Left kidney (tissue), 2 donors: Measurements from ENCODE around the gene ARL2. TPM values are rescaled to one million over a fixed set of nuclear protein-coding genes. Genes with fewer than 3 reads are reported as not detected.
"Not testable (repeated sequence)": the region's sequence is repeated elsewhere in the genome, so short reads cannot be mapped to it uniquely, and the experiment has no call there.

Experiments used
- DNase-seq: peaks from one replicate; pipeline ENCODE4 v3.0.0-alpha.2; 2013
- polyA plus RNA-seq: library from polyadenylated mRNA; unstranded; fragments of 120-200 nt; gene quantifications from one replicate; pipeline ENCODE4 v1.2.1, GENCODE V29; 2013; ENCODE audit not compliant: insufficient read length

ARL2 gene
- polyA plus RNA-seq, 1 donor, result 45.6 TPM

DNA sequence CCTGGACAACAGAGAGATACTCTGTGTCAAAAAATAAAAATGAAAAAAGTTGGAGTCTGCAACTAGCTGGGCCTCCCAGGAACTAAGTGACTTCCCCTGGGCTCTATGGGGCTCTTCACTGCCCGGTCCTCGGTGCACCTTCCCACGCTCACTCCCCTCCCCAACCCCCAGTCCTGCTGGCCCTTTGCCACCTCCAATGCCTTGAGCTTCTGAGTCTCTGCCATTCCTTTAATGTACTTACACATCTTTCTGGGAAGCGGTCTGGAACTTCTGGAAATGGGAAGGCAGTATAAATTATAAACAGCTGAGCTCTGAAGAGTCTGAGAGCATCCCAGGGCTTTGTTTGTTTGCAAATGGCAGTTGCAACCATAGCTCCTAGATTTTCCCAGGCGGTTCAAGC, 11.3 kb upstream of the ARL2 start:
- DNase-seq, result no peak

DNA sequence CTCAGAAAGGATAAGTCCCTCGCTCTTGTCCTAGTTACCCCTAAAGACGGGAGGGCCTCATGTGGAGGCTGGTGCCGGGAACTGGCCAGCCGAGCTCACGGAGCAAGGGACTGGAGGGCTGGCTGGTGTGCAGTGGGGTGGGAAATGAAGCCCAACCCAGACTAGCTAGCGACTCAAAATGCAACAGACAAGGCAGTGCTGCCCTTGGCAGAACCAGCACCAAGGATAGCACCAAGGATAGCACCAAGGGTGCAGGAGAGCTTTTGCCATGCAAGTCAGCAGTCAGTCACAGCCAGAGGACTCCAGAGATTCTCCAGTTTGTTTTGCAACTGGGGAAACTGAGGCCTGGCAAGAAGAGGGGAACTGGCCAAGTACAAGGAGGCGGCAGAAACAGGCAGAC, 10.7 kb upstream of the ARL2 start:
- DNase-seq, result no peak

DNA sequence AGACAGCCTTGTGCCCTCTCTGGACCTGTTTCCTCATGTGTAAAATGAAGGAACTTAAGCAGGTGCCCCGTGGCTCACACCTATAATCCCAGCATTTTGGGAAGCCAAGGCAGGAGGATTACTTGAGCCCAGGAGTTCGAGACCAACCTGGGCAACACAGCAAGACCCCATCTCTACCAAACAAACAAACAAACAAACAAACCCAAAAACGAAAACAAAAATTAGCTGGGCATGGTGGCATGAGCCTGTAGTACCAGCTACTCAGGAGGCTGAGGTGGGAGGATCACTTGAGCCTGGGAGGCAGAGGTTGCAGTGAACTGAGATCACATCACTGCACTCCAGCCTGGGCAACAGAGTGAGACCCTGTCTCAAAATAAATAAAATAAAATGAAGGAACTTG, 10.0 kb upstream of the ARL2 start:
- DNase-seq, result not testable (repeated sequence)

DNA sequence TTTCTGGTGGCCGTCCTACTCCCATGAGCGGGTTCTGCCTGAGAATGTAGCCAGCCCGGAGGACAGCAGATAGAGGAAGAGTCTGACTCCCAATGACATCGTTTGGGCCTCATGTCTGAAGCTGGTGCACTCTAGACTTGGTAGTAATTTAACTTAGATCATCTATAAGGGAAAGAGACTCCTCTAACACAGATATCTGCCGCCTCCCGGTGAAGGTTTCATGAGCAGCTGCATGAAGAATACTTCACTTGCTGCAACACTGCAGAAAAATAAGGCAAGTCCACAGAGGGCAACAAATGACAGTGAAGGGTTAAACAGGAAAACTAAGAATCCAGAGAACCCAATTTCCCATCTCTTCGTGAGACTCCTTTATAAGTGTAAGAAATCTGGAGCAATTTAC, 5.9 kb upstream of the ARL2 start:
- no peak for DNase-seq

DNA sequence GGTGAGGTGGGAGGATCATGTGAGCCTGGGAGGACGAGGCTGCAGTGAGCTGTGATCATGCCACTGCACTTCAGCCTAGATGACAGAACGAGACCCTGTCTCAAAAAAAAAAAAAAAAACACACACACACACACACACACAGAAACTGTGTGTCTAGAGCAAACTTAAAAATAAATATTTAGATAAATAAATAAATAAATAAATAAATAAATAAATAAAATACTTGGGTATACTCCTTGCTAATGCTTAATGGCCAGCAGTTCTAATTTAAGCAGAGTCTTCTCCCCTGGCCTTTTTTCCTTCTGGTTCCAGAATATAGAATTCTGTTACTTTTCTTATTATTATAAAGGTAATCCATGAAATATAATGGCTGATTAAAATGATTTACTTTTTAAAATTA, 5.1 kb upstream of the ARL2 start:
- DNase-seq, result no peak

DNA sequence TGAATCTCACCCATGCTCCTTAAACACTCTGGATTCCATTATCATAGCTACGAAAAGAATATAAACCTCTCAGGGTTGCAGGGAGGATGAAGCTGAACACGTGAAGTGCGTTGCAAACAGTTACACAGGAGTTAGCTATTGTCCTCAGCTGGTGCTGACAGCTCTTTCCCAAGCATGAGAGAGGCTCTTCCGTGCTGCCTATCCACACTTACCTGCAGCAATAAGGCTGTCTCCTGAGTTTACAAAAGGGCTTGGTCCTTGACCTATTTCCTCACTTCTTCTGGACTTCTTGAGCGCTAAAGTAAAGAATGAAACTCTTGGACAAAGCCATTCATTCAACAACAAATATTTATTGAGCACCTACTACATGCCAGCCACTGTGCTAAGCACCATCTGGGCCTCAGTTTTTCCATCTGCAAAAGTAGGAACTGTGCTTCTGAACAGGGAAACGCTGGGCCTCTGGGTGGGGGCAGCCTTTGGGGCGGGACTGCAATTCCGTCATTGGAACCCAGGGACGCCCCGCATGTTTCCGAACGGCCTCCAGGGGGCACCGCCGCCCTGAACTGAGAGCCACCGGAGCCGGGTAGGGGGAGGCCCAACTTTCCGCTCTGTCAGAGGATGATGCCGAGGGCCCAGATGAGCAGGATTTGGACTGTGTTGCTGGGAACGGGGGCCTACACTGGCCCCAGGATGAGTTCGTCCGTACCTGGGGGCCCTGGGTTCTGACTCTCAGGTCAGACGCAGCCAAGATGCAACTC, 651 bp upstream of the ARL2 start:
- peak; percentile 90 for DNase-seq

DNA sequence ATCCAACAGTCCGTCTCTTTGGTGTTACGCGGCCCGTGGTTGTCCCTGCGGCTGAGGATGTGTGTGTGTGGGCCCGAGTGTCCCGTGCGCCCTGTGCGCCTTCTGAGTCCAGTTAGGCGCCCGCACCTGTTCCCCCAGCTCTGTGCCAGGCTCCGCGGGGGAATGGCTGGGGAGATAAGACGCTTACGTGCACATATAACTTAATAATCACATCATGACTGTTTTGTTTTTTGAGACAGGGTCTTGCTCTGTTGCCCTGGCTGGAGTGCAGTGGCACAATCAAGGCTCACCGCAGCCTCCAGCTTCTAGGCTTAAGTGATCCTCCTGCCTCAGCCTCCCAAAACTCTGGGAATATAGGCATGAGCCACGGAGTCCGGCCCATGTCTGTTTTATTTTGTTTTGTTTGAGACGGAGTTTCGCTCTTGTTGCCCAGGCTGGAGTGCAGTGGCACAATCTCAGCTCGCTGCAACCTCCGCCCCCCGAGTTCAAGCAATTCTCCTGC, 817 bp downstream of the ARL2 start:
- DNase-seq, result no peak

DNA sequence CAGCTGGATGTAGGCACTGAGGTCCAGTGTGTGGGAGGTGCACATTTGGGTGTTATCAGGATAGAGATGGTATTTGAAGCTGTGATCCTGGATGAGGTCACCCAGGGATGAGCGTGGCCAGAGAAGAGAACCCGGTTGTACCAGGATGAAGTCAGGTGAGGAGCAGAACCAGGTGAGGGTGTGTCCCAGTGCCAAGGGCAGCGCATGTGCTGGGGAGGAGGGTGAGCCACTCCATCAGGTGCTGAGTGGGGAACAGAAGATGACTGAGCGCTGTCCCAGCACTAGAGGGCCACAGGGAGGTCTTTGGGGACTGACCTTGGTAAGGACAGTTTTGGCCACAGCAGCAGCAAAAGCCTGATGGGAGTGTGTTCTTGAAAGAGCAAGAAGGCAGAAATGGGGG, 2.7 kb downstream of the ARL2 start:
- DNase-seq, result no peak

DNA sequence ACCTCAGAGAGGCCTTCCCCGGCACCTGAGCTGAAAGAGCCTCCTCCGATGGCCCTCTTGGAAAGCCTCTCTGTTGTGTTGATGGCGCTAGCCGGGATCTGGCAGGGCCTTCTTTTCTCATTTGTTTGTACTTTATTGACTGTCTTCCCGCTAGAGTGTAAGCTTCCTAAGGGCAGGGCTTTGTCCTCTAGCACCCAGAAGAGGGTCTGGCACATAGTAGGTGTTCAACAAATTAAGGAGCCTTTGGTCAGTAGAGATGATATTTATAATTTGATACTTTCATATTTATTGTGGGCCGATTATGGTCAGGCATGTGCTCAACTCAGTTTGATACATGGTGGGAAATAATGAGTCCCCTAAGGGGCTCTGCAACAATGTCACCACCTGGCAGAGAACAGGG, 4.0 kb downstream of the ARL2 start:
- no peak for DNase-seq

DNA sequence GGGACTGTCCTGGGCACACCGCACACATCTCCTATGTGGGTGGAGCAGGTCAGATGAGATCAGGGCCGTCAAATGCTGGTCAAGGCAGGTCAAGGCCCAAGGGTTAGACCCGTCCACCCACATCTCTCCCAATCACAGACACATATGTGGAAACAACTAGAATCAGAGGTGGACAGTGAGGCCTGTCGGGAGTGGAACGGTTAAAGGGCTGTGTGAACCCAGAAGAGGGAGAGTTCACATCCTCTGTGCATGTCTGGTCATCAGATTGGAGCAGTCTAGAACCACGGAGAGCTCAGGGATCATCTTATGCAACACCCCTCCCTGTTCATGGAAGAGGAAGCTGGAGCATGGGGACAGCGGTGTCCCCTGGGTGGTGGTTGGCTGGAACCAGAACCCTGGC, 5.9 kb downstream of the ARL2 start:
- no peak for DNase-seq

DNA sequence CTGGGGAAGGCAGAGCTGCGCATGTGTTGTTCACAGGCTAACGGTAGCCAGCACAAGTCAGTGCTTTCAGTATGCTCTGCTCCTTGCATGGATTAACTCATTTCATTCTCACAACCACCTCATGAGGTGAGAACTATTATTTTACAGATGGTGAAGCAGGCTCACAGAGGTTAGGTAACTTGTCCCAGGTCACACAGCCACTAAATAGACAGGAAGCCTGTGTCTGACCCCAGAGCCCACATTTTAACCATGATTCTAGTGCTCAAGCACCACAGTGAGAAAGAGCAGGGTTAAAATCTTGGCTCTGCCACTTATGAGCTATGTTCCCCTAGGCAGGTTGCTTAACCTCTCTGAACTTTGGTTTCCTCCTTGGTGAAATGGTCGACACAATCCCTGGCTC, 7.0 kb downstream of the ARL2 start:
- no peak for DNase-seq

DNA sequence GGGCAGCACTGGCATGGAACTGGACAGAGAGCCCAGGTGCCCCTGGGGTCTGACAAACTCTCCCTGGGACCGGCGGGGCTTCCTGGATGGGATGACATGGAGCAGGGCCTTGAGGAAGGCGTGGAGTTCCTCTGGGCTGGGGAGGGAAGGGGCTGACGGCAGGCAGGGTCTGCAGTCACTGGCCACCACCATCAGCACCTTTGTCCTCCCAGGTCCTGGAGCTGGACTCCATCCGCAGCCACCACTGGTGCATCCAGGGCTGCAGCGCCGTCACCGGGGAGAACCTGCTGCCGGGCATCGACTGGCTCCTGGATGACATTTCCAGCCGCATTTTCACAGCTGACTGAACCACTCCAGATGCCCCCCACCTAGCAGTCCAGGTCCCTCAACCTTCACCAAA, 7.5 kb downstream of the ARL2 start:
- no peak for DNase-seq

DNA sequence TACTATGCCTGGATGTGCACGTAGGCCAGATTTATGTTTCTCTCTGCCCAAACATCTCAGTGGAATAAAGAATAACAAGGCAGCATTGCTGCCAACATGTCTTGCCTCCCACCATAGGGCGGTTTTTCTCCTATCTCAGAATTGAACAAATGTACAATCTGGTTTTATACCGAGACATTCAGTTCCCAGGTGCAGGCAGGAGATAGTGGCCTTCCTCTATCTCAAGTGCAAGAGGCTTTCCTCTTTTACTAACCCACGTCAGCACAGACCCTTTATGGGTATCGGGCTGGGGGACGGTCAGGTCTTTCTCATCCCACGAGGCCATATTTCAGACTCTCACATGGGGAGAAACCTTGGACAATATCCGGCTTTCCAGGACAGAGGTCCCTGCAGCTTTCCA, 9.5 kb downstream of the ARL2 start:
- DNase-seq, result not testable (repeated sequence)

DNA sequence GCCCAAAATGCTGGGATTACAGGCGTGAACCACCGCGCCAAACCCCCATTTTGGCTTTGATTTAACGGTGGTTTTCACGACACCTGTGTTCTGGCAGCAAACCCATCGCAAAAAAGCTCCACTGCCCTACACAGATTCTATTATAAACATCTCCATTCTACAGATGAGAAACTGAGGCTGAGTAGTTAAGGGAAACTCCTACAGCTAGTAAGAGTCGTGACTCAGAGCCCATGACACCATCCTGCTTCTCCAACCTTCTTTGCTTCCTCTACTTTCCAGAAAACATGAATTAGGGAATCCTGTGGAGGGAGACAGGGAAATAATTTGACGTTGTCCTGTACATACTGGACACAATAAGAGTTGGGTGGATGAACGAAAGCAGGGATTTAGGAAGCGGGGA, 12.8 kb downstream of the ARL2 start:
- no peak for DNase-seq

DNA sequence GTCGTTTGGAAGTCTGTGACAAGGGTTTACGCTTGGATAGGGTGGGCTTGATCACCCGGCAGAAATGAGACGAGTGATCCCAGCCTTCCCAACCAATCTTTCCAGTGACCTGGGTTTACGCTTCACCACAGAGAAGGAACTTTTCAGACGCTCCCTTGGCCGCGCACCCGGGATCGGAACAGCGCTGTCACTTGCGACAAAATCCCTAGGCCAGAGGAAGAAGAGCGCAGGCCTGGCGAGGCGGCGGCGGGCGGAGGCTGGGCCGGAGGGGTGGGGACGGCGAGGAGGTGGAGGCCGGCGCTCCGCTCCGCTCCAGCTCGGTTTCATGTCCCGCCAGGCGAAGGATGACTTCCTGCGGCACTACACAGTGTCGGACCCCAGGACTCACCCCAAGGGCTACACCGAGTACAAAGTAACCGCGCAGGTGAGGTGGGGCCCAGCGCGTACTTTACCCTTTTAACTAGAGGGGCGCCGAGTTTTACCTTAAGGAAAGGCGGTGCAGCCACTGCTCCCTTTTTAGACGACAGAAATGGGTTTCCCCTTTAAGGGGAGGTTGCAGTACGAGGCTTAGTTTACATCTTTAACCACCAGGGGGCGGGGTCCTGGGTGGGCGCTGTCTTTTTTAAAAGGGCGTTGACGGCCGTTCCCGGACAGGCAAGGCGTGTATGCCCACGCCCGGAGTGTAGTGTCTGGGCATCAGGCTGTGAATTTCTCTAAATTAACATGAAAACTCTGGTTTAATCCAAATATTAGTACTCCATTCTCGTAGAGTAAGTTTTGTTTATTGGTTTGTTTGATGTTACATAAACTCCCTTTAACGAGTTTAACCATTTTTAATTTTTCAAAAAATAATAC, 13.5 kb downstream of the ARL2 start, which contains the start of gene SNX15:
Gene SNX15, plus strand, starts transcription at position 227 of the 855 bp plus-strand sequence. Its CDS starts 99 bp downstream, at position 326.
- peak; percentile 98 for DNase-seq

DNA sequence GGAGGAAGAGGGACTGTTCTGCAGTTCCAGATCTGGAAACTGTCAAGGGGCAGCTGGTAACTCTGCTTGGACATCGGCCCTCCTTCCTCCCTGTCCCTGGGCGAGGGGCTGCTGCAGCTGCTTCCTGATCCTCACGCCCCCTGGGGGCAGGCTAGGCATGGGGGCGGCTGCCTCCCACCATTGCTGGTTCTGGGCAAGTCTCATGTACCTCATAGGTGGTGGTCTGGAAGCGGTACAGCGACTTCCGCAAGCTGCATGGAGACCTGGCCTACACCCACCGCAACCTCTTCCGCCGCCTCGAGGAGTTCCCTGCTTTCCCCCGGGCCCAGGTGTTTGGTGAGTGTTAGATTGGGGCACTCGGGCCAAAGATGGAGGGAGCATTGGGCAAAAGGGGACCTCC, 18.3 kb downstream of the ARL2 start:
- no peak for DNase-seq

DNA sequence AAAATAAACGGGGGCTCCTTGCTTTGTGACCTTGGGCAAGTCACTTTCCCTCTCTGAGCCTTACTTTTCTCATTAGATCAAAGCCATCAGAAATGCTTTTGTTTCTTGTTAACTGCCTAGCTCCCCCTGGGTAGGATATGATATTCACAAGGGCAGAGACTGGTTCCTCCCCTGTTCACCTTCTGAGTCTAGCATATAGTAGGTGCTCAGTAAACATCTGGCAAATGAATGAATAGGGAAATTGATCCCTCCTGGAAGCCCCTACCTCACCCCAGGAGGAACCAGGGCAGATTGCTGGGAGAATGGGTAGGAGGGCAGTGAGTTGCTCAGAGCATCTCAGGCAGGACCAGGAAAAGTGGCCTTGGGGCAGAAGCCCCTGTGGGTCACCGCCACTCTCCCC, 20.5 kb downstream of the ARL2 start:
- no peak for DNase-seq

DNA sequence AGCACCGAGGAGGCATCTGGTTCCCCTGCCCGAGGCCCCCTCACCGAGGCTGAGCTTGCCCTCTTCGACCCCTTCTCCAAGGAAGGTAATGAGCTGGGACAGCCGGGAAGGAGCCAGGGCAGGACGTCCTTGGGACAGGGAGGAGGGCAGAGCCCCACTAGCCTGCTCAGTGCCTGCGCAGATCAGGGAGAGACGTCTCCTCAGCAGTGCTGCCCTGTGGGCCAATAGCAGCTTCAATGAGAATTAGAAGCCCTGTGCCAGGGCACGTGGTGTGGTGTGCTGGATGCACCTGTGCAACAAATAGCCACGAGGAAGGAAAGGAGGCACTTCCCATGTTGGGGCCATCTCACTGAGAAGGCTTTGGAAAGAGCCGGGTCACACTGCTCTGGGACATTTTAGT, 21.6 kb downstream of the ARL2 start:
- DNase-seq, result no peak

DNA sequence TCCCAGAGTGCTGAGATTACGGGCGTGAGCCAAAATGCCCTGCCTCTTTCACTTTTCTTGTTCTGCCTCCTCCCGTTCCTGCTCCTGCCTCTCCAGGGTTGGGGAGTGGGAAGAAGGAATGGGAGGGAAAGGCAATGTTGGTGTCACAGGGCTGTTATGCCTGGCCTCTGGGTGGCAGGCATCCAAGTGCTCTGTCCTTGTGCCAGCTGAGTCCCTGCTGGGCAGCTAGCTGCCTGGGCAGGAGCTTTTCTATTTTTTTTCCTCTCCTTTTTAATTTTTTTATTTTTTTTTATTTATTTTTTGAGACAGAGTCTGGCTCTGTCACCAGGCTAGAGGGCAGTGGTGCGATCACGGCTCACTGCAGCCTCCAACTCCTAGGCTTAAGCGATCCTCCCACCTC, 23.0 kb downstream of the ARL2 start:
- no peak for DNase-seq

DNA sequence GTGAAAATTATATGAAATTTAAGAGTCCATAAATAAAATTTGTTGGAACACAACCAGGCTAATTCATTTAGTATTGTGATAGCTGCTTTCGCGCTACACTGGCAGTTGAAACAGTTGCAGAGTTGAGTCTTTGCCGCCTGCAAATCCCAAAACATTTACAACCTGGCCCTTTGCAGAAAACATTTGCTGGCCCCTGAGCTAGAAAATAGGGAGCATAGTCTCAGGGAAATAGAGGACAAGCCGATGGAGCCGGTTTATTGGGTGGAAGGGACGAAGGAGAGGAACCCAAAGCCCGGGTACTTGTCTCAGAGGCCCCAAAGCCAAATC, 26.5 kb downstream of the ARL2 start:
- no peak for DNase-seq

DNA sequence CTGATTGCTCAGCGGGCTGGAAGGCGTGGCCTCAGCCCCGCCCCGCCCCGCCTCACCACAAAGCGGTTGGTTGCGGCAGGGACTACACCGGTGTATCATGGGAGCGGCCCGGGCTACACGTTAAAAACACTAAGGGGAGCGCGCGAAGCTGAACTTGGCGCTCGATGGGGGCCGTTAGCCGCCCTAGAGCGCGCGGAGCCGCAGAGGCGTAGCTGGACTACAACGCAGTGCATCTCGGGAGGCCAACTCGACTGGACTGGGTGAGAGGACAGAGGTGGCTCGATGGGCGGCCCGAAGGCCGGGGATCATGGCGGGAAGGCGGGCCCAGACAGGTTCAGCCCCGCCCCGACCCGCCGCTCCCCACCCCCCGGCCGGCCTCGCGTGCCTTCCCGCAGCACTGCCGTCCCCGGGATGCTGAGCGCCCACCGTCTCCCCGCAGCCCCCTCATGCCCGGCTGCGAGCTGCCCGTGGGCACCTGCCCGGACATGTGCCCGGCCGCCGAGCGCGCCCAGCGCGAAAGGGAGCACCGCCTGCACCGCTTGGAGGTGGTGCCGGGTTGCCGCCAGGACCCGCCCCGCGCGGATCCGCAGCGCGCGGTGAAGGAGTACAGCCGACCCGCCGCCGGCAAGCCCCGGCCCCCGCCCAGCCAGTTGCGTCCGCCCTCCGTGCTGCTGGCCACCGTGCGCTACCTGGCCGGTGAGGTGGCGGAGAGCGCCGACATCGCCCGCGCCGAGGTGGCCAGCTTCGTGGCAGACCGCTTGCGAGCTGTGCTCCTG, 27.1 kb downstream of the ARL2 start, which contains the start of gene SAC3D1:
Gene SAC3D1, plus strand, starts transcription at position 364 of the 776 bp plus-strand sequence. Its CDS starts 83 bp downstream, at position 447.
- DNase-seq, result peak; percentile 90

DNA sequence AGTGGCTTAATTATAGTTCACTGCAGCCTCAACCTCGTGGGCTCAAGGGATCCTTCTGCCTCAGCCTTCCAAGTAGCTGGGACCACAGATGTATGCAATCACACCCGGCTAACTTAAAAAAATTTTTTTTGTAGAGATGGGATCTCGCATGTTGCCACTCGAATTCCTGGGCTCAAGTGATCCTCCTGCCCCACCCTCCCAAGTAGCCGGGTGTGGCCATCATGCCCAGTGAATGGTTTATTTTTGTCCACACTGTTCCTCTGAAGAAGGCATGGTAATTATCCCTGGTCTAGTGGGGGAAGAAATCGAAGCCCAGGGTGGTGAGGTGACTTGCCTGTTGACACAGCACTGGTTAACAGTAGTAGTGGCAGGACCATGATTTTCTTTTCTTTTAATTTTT, 28.9 kb downstream of the ARL2 start:
- no peak for DNase-seq
